Thyroid gland (tissue), 4 donors: Measurements from ENCODE around the gene KCNQ1OT1. TPM values are rescaled to one million over a fixed set of nuclear protein-coding genes. Genes with fewer than 3 reads are reported as not detected.
A peak's percentile ranks its signal among the peaks of the same experiment; 100 is the strongest.

Experiments used
- DNase-seq, 2 donors: peaks; one replicate each; pipeline ENCODE4 v3.0.0-alpha.2; 2019
- H3K27ac ChIP-seq, 3 donors: fragments of 200-600 bp; sonication (generic); 1 replicate in 2 of 3; 2 replicates in 1 of 3; pipeline ENCODE4 v1.5.1; 2016 to 2019; ENCODE audit warnings: mild to moderate bottlenecking in 1 of 3, moderate library complexity in 1 of 3
- H3K27me3 ChIP-seq: fragments of 200-600 bp; sonication (generic); one replicate; pipeline ENCODE4 v1.5.1; 2019
- H3K36me3 ChIP-seq, 2 donors: fragments of 200-600 bp; sonication (generic); one replicate each; pipeline ENCODE4 v1.5.1; 2016 to 2019
- H3K4me1 ChIP-seq, 2 donors: fragments of 200-600 bp; sonication (generic); one replicate each; pipeline ENCODE4 v1.5.1; 2017 to 2019
- H3K4me3 ChIP-seq, 3 donors: fragments of 200-600 bp; sonication (generic); replicated peaks in 1 of 3; 1 replicate in 2 of 3; 2 replicates in 1 of 3; pipeline ENCODE4 v1.5.1; 2016; ENCODE audit warnings: mild to moderate bottlenecking in 1 of 3
- H3K9me3 ChIP-seq: fragments of 200-600 bp; sonication (generic); one replicate; pipeline ENCODE4 v1.5.1; 2017
- CTCF ChIP-seq, 6 experiments: fragments of 200-600 bp in 3 of 6; fragments of 450-650 bp in 3 of 6; sonication (generic) in 3 of 6; IDR thresholded peaks; one replicate each; pipeline ENCODE4 v1.5.1; 2016 to 2019; ENCODE audit warnings: antibody characterized with exemption in 6 of 6, mild to moderate bottlenecking in 2 of 6, inconsistent platforms in 1 of 6, moderate library complexity in 1 of 6
- POLR2A ChIP-seq, 2 donors: fragments of 450-650 bp; IDR thresholded peaks; one replicate each; pipeline ENCODE4 v1.6.1; 2017; ENCODE audit warnings: antibody characterized with exemption in 2 of 2, mild to moderate bottlenecking in 2 of 2, moderate library complexity in 1 of 2
- WGBS, 2 donors: methylation state at CpG; one replicate each; pipeline ENCODE4 v1.1.5; 2017; 5-methylcytosine and 5-hydroxymethylcytosine counted together
- intact Hi-C: fragments of 100-400 bp; cut with DNase I; formaldehyde crosslinking; loops from one replicate; pipeline ENCODE4 v1.15.1; 2023
- total RNA-seq, 4 donors: library from RNA; depleted of rRNA; stranded (reverse); fragments of >200 nt; gene quantifications; one replicate each; pipeline ENCODE4 v1.2.3, GENCODE V29; 2016

KCNQ1OT1 gene
- total RNA-seq, 4 donors from 2014 or later: 2.0 to 4.1 (median 3.2) TPM

- Histone ChIP-seq H3K27me3 (no peaks in the 10 kb centered on the region), H3K9me3 (no peaks in the 10 kb centered on the region), H3K4me1 (peaks cover 0 to 3% of the 10 kb centered on the region in 2 donors), H3K36me3 (no peaks in the 10 kb centered on the region), H3K27ac (no peak overlapping the region), H3K4me3 (no peak overlapping the region)
- DNase-seq: peak; percentile 17 to 31
- WGBS, 2 donors: 67 to 74% methylated on average over 21 of the region's 27 CpGs
- TF ChIP-seq POLR2A (IDR thresholded peaks at IDR 0.05) (no peak), CTCF (IDR thresholded peaks at IDR 0.05) (no peak)
- intact Hi-C loops: no loop called here
Measured at GRCh38 chr11:2725368-2726300, 25.8 kb upstream of the KCNQ1OT1 start.

- H3K9me3 ChIP-seq: no peaks in the 10 kb centered on the region
- no peaks in the 10 kb centered on the region for H3K36me3 ChIP-seq
- H3K27me3 ChIP-seq: no peaks in the 10 kb centered on the region
- H3K4me1 ChIP-seq: peaks cover 0 to 3% of the 10 kb centered on the region in 2 donors
- intact Hi-C loops: no loop called here
- TF ChIP-seq CTCF (IDR thresholded peaks at IDR 0.05) (no peak), POLR2A (IDR thresholded peaks at IDR 0.05) (no peak)
- no peak overlapping the region for H3K27ac ChIP-seq
- H3K4me3 ChIP-seq: no peak overlapping the region
- DNase-seq: peak; percentile 30 to 44
- 70 to 72% methylated on average over 15 to 17 of the region's 20 CpGs for WGBS, 2 donors
Measured at GRCh38 chr11:2724653-2725367, 25.0 kb upstream of the KCNQ1OT1 start.

GRCh38 chr11:2724104-2724503 is 24.3 kb upstream of the KCNQ1OT1 start:
- H3K9me3 ChIP-seq: no peaks in the 10 kb centered on the region
- intact Hi-C loops: no loop called here
- TF ChIP-seq CTCF (IDR thresholded peaks at IDR 0.05): no peak
- no peak for DNase-seq
- H3K36me3 ChIP-seq: no peaks in the 10 kb centered on the region
- H3K27ac ChIP-seq: no peak overlapping the region
- WGBS, 2 donors: 90 to 96% methylated on average over 16 of the region's 16 CpGs
- no peak overlapping the region for H3K4me3 ChIP-seq
- peaks cover 0 to 3% of the 10 kb centered on the region in 2 donors for H3K4me1 ChIP-seq
- H3K27me3 ChIP-seq: no peaks in the 10 kb centered on the region

- H3K9me3 ChIP-seq: no peaks in the 10 kb centered on the region
- H3K4me3 ChIP-seq: no peak overlapping the region
- WGBS, 2 donors: 89 to 90% methylated on average over 12 to 14 of the region's 15 CpGs
- H3K27me3 ChIP-seq: no peaks in the 10 kb centered on the region
- intact Hi-C loops: no loop called here
- no peak for TF ChIP-seq CTCF (IDR thresholded peaks at IDR 0.05)
- TF ChIP-seq POLR2A (IDR thresholded peaks at IDR 0.05): no peak
- no peaks in the 10 kb centered on the region for H3K36me3 ChIP-seq
- no peak overlapping the region for H3K27ac ChIP-seq
- peaks cover 0 to 3% of the 10 kb centered on the region in 2 donors for H3K4me1 ChIP-seq
- DNase-seq: no peak
Measured at GRCh38 chr11:2722955-2723354, 23.2 kb upstream of the KCNQ1OT1 start.
